ENCODE measurements around the gene ADAMTSL1. TPM values are rescaled to one million over a fixed set of nuclear protein-coding genes. Genes with fewer than 3 reads are reported as not detected.

ADAMTSL1 gene
- total RNA-seq, 1 donor from 2014 or later, result 12.6 TPM

GRCh38 chr9:18429070-18429469, 44.9 kb upstream of the ADAMTSL1 start:
- no peak for TF ChIP-seq EZH2 (IDR thresholded peaks at IDR 0.05; ENCODE audit: insufficient read depth, low read length)
- TF ChIP-seq CTCF (IDR thresholded peaks at IDR 0.05; ENCODE audit: insufficient read depth, low read depth, low read length), result no peak
- peaks cover 2% of the 10 kb centered on the region for H3K27me3 Mint-ChIP-seq (ENCODE audit: low read depth, unreplicated experiment)
- Histone ChIP-seq H3K27me3 (ENCODE audit: insufficient read depth, low read length) (no peaks in the 10 kb centered on the region), H4K20me1 (ENCODE audit: insufficient read depth, low read length) (no peaks in the 10 kb centered on the region), H3K4me1 (ENCODE audit: insufficient read depth, low read length) (no peaks in the 10 kb centered on the region), H3K9ac (ENCODE audit: low read length) (no peak overlapping the region), H3K79me2 (ENCODE audit: insufficient read depth, low read length) (no peaks in the 10 kb centered on the region), H3K36me3 (ENCODE audit: insufficient read depth, low read length) (no peaks in the 10 kb centered on the region), H3K9me3 (ENCODE audit: insufficient read depth, low read depth, low read length) (no peaks in the 10 kb centered on the region), H3K27ac (ENCODE audit: low read depth, low read length) (no peak overlapping the region), H3K4me3 (ENCODE audit: insufficient read depth, low read depth, low read length) (no peak overlapping the region), H3K4me2 (ENCODE audit: low read length) (no peak overlapping the region), H2AFZ (ENCODE audit: low read depth, low read length) (no peak overlapping the region)
- H3K9me3 Mint-ChIP-seq (ENCODE audit: unreplicated experiment), result peaks cover 2% of the 10 kb centered on the region
- H3K36me3 Mint-ChIP-seq (ENCODE audit: low read depth, unreplicated experiment), result no peaks in the 10 kb centered on the region
- H3K4me3 Mint-ChIP-seq (ENCODE audit: unreplicated experiment), result no peak overlapping the region
- FAIRE-seq (no peak), DNase-seq (ENCODE audit: low read depth) (peak; percentile 27)
- H3K4me1 Mint-ChIP-seq (ENCODE audit: low read depth, unreplicated experiment), result peaks cover 3% of the 10 kb centered on the region
- H3K27ac Mint-ChIP-seq (ENCODE audit: unreplicated experiment), result no peak overlapping the region

GRCh38 chr9:18433620-18434019, 40.3 kb upstream of the ADAMTSL1 start:
- H3K9ac ChIP-seq (ENCODE audit: low read length), result no peak overlapping the region
- no peak for TF ChIP-seq EZH2 (IDR thresholded peaks at IDR 0.05; ENCODE audit: insufficient read depth, low read length)
- H3K4me1 ChIP-seq (ENCODE audit: insufficient read depth, low read length), result peaks cover 13% of the 10 kb centered on the region

GRCh38 chr9:18437315-18438201, 36.4 kb upstream of the ADAMTSL1 start:
- Mint-ChIP-seq H3K27me3 (ENCODE audit: low read depth, unreplicated experiment) (peaks cover 4% of the 10 kb centered on the region), H3K36me3 (ENCODE audit: low read depth, unreplicated experiment) (no peaks in the 10 kb centered on the region), H3K27ac (ENCODE audit: unreplicated experiment) (no peak overlapping the region), H3K9me3 (ENCODE audit: unreplicated experiment) (peaks cover 4% of the 10 kb centered on the region), H3K4me1 (ENCODE audit: low read depth, unreplicated experiment) (peaks cover 29% of the 10 kb centered on the region), H3K4me3 (ENCODE audit: unreplicated experiment) (no peak overlapping the region)
- Histone ChIP-seq H3K9me3 (ENCODE audit: insufficient read depth, low read depth, low read length) (no peaks in the 10 kb centered on the region), H3K27ac (ENCODE audit: low read depth, low read length) (peak overlapping the region; percentile 17), H3K4me2 (ENCODE audit: low read length) (peak overlapping the region; percentile 85), H3K4me3 (ENCODE audit: insufficient read depth, low read depth, low read length) (peak overlapping the region; percentile 53), H3K36me3 (ENCODE audit: insufficient read depth, low read length) (no peaks in the 10 kb centered on the region), H3K4me1 (ENCODE audit: insufficient read depth, low read length) (peaks cover 19% of the 10 kb centered on the region), H4K20me1 (ENCODE audit: insufficient read depth, low read length) (no peaks in the 10 kb centered on the region), H3K9ac (ENCODE audit: low read length) (peak overlapping the region; percentile 69), H3K79me2 (ENCODE audit: insufficient read depth, low read length) (no peaks in the 10 kb centered on the region), H3K27me3 (ENCODE audit: insufficient read depth, low read length) (no peaks in the 10 kb centered on the region), H2AFZ (ENCODE audit: low read depth, low read length) (peak overlapping the region; percentile 87)
- FAIRE-seq (peak; percentile 80), DNase-seq (ENCODE audit: low read depth) (peak; percentile 34)
- TF ChIP-seq EZH2 (IDR thresholded peaks at IDR 0.05; ENCODE audit: insufficient read depth, low read length) (no peak), CTCF (IDR thresholded peaks at IDR 0.05; ENCODE audit: insufficient read depth, low read depth, low read length) (no peak)

More at GRCh38 chr9:18433620-18434019, 40.3 kb upstream of the ADAMTSL1 start:
- Mint-ChIP-seq H3K4me1 (ENCODE audit: low read depth, unreplicated experiment) (peaks cover 17% of the 10 kb centered on the region), H3K27me3 (ENCODE audit: low read depth, unreplicated experiment) (peaks cover 4% of the 10 kb centered on the region), H3K27ac (ENCODE audit: unreplicated experiment) (no peak overlapping the region), H3K4me3 (ENCODE audit: unreplicated experiment) (no peak overlapping the region), H3K9me3 (ENCODE audit: unreplicated experiment) (peaks cover 4% of the 10 kb centered on the region), H3K36me3 (ENCODE audit: low read depth, unreplicated experiment) (no peaks in the 10 kb centered on the region)
- Histone ChIP-seq H3K79me2 (ENCODE audit: insufficient read depth, low read length) (no peaks in the 10 kb centered on the region), H2AFZ (ENCODE audit: low read depth, low read length) (no peak overlapping the region), H3K36me3 (ENCODE audit: insufficient read depth, low read length) (no peaks in the 10 kb centered on the region), H3K4me2 (ENCODE audit: low read length) (no peak overlapping the region), H3K27ac (ENCODE audit: low read depth, low read length) (no peak overlapping the region), H3K4me3 (ENCODE audit: insufficient read depth, low read depth, low read length) (no peak overlapping the region), H3K9me3 (ENCODE audit: insufficient read depth, low read depth, low read length) (no peaks in the 10 kb centered on the region), H3K27me3 (ENCODE audit: insufficient read depth, low read length) (no peaks in the 10 kb centered on the region), H4K20me1 (ENCODE audit: insufficient read depth, low read length) (no peaks in the 10 kb centered on the region)
- FAIRE-seq (peak; percentile 54), DNase-seq (ENCODE audit: low read depth) (no peak)

Measured in astrocyte (in vitro differentiated cells and primary cell).